Neural cell (in vitro differentiated cells): ENCODE measurements around the gene DHX38.

Experiments used
- EZH2 ChIP-seq: fragments of 200-600, 300-800 bp; shearing (Covaris generic), sonication (generic); IDR thresholded peaks from 2 replicates; pipeline ENCODE4 v1.6.1; 2014; ENCODE audit warnings: antibody characterized with exemption, low read length, borderline replicate concordance, mild to moderate bottlenecking; ENCODE audit not compliant: insufficient read depth, poor library complexity, severe bottlenecking
- POLR2AphosphoS5 ChIP-seq: IDR thresholded peaks from 2 replicates; pipeline ENCODE4 v1.6.1; 2012
- RAD21 ChIP-seq: fragments of 450-650 bp; conservative IDR thresholded peaks from 2 replicates; pipeline ENCODE4 v1.6.1; 2014; ENCODE audit warnings: antibody characterized with exemption, mild to moderate bottlenecking, moderate library complexity

DNA sequence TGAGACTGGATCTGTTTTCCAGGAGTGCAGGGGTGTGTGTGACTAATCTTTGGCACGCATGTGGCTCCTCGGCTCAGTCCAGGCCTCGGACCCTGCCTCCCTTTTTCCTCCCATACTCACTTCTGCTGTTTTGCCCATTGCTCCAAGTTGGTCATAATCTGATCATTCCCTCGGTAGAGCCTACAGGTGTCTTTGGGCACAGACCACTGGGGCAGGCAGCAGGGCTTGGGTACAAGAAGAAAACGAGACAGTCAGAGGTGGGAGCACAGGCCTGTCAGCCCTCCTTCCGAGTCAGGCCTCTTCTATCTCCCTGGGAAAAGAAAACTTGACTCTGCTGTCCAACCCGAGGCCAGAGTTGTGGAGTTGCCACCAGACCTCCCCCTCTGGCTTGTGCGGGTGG lies 29.8 kb downstream of the DHX38 start:
- no peak for TF ChIP-seq POLR2AphosphoS5
- TF ChIP-seq EZH2: no peak
- TF ChIP-seq RAD21: no peak
